Adrenal gland (tissue), 5 donors: ENCODE measurements around the gene AHNAK.

ENCODE experiments used
- POLR2A ChIP-seq, 2 donors: fragments of 450-650 bp; IDR thresholded peaks; one replicate each; pipeline ENCODE4 v1.6.1; 2017; ENCODE audit warnings: antibody characterized with exemption in 2 of 2, mild to moderate bottlenecking in 2 of 2, moderate library complexity in 1 of 2
- TF ChIP-seq, protein P1 (sequence below), 6 experiments: fragments of 450-650 bp in 4 of 6; fragments of 200-600 bp in 2 of 6; sonication (generic) in 1 of 6; IDR thresholded peaks; 1 replicate in 5 of 6; 2 replicates in 1 of 6; pipeline versions ENCODE4 v1.5.1 to v1.8.0; 2016 to 2021; ENCODE audit warnings: antibody characterized with exemption in 6 of 6, mild to moderate bottlenecking in 2 of 6, moderate library complexity in 1 of 6
- donor health status: DM: no; HTN: no; CAD: no.

GRCh38 chr11:62544581-62545436, 1.8 kb downstream of the AHNAK start:
- TF ChIP-seq, protein P1, sequence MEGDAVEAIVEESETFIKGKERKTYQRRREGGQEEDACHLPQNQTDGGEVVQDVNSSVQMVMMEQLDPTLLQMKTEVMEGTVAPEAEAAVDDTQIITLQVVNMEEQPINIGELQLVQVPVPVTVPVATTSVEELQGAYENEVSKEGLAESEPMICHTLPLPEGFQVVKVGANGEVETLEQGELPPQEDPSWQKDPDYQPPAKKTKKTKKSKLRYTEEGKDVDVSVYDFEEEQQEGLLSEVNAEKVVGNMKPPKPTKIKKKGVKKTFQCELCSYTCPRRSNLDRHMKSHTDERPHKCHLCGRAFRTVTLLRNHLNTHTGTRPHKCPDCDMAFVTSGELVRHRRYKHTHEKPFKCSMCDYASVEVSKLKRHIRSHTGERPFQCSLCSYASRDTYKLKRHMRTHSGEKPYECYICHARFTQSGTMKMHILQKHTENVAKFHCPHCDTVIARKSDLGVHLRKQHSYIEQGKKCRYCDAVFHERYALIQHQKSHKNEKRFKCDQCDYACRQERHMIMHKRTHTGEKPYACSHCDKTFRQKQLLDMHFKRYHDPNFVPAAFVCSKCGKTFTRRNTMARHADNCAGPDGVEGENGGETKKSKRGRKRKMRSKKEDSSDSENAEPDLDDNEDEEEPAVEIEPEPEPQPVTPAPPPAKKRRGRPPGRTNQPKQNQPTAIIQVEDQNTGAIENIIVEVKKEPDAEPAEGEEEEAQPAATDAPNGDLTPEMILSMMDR (IDR thresholded peaks at IDR 0.05) = no peak
- no peak for TF ChIP-seq POLR2A (IDR thresholded peaks at IDR 0.05)
